ENCODE results near the gene TRIM61. TPM values are rescaled to one million over a fixed set of nuclear protein-coding genes. Genes with fewer than 3 reads are reported as not detected.
"Not testable (repeated sequence)": the region's sequence is repeated elsewhere in the genome, so short reads cannot be mapped to it uniquely, and the experiment has no call there.

Gene TRIM61
- 1.1 and 2.5 TPM in 2 replicates for total RNA-seq (ENCODE audit: low replicate concordance)

GRCh38 chr4:164977243-164978164, at the start of gene TRIM61:
TRIM61 (minus strand) TSS chr4:164977657; CDS start chr4:164970002, 7,655 bp downstream.
- no peak for TF ChIP-seq CTCF (IDR thresholded peaks at IDR 0.05; ENCODE audit: insufficient read depth, low read length)
- DNase-seq (ENCODE audit: low read depth): peak; percentile 43
- peak within 1 kb of the TSS; percentile 68 for H3K4me3 ChIP-seq (ENCODE audit: low read depth, low read length)

GRCh38 chr4:165025782-165026181, 48.3 kb upstream of the TRIM61 start:
- not testable (repeated sequence) for H3K4me3 ChIP-seq (ENCODE audit: low read depth, low read length); DNase-seq (ENCODE audit: low read depth)

GRCh38 chr4:165019995-165020394, 42.5 kb upstream of the TRIM61 start:
- not testable (repeated sequence) for H3K4me3 ChIP-seq (ENCODE audit: low read depth, low read length); DNase-seq (ENCODE audit: low read depth)

- no peak overlapping the region for H3K4me3 ChIP-seq (ENCODE audit: low read depth, low read length)
- TF ChIP-seq CTCF (IDR thresholded peaks at IDR 0.05; ENCODE audit: insufficient read depth, low read length): no peak
- no peak for DNase-seq (ENCODE audit: low read depth)
Measured at GRCh38 chr4:165016971-165017370, 39.5 kb upstream of the TRIM61 start.

- H3K4me3 ChIP-seq (ENCODE audit: low read depth, low read length): no peak overlapping the region
- no peak for TF ChIP-seq CTCF (IDR thresholded peaks at IDR 0.05; ENCODE audit: insufficient read depth, low read length)
- no peak for DNase-seq (ENCODE audit: low read depth)
Measured at GRCh38 chr4:165013691-165014090, 36.2 kb upstream of the TRIM61 start.

- no peak for DNase-seq (ENCODE audit: low read depth)
- H3K4me3 ChIP-seq (ENCODE audit: low read depth, low read length): no peak overlapping the region
- TF ChIP-seq CTCF (IDR thresholded peaks at IDR 0.05; ENCODE audit: insufficient read depth, low read length): no peak
Measured at GRCh38 chr4:165011403-165011802, 33.9 kb upstream of the TRIM61 start.

- no peak for TF ChIP-seq CTCF (IDR thresholded peaks at IDR 0.05; ENCODE audit: insufficient read depth, low read length)
- DNase-seq (ENCODE audit: low read depth): no peak
Measured at GRCh38 chr4:165010991-165011390, 33.5 kb upstream of the TRIM61 start.

GRCh38 chr4:165010487-165010886, 33.0 kb upstream of the TRIM61 start:
- DNase-seq (ENCODE audit: low read depth): no peak
- TF ChIP-seq CTCF (IDR thresholded peaks at IDR 0.05; ENCODE audit: insufficient read depth, low read length): no peak
- no peak overlapping the region for H3K4me3 ChIP-seq (ENCODE audit: low read depth, low read length)

More at GRCh38 chr4:165010991-165011390, 33.5 kb upstream of the TRIM61 start:
- no peak overlapping the region for H3K4me3 ChIP-seq (ENCODE audit: low read depth, low read length)

All from fibroblast of the aortic adventitia (primary cell).